Activated T-cell treated with anti-CD3 and anti-CD28 coated beads, Interleukin-2, amount 50 U/mL, for 48 hours (primary cell): ENCODE results near the gene JMJD1C.

ENCODE experiments used
- DNase-seq, 2 experiments: peaks; one replicate each; pipeline ENCODE4 v3.0.0-alpha.2; 2020

JMJD1C gene

DNA sequence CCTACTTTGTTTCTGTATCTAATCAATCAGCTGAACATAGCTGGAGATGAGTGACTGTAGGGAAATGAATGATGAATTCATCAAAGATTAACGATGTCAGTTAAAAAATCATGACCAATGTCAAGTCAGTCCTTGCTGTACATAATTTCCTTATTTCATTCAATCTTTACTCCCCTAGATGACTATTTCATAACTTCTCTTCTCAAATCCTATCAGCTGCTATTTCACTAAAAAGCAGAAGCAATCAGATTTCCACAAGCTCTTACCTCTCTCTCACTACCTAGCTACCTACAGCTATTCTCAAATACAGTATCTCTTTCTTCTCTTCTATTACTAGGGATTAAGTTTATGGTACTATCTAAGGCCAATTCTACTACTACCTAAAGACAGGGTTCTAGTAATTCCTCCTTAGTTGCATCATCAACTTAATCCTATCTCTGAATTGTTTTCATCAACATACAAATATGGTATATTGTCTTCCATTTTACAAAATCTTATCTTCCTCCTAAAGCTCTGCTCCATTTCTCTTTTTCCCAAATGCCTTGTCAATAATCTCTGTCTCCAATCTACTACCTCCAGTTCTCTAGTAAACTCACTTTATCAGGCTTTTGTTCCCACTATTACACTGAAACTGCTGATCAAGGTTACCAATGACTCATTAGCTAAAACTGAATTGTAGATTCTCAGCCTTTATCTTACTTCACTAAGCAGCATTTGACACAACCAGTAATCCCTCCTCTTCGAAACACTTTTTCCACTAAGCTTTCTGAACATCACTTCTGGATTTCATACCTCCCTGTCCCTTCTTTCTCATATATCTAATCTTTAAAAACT is 28.4 kb downstream of the JMJD1C start:
- no peak for DNase-seq

DNA sequence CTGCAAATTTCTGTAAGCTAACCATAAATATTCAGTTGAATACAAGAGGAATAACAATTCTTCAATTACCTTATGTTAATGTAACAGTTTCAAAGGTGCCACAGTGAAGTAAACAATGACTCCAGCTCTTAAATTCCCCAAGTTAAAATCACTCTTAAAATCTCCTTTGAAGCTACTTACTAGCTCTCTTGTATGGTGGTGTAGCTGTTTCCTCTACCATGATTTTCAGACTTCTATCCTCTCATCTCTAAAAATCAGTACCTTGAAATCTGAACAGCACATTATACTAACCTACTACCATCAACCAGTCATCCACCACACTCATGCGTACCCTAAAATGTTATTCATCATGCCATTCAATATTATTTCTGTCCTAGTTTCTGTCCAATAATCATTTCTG is 29.6 kb downstream of the JMJD1C start:
- no peak for DNase-seq

- DNase-seq = no peak
Measured at GRCh38 chr10:63434866-63435854, 30.6 kb downstream of the JMJD1C start.

DNA sequence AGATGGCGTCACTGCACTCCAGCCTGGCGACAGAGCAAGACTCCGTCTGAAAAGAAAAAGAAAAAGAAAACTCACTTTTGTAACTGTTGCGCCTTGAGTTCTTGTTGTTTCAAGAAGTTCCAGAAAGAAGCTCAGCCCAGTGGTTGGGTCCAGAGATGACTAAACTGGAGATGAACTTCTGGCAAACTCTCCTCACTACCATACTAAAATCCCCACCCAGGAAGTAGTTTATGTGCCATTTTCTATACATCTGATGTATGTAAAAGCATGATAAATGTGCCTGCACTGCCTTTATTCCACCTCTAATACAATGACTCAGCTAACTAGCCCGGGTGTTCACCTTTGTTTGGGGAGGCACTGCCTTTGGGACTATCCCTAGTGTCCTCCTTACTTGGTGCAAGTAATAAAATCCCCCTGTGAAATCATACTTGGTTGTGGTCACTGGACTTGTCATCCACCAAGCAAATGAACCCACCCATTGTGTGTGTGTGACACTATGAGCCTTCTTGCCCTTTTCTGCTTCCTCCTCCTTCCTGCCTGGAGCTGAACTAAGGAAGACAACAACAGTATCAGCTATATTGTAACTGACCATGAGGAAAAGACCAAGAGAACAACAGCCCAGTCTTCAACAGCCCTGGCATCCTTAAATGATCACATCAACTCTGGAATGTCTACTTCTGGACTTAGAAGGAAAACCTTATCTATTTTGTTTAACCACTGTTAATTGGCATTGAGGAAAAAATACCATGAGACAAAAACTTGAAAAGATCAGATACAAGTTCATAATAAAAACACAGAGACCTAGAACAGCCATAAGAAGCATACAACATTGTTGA is 33.6 kb downstream of the JMJD1C start:
- no peak for DNase-seq

GRCh38 chr10:63430999-63431356 is 34.8 kb downstream of the JMJD1C start:
- DNase-seq = no peak

- DNase-seq = no peak
Measured at GRCh38 chr10:63430091-63430998, 35.4 kb downstream of the JMJD1C start.

GRCh38 chr10:63429281-63429680 is 36.5 kb downstream of the JMJD1C start:
- DNase-seq = no peak

DNA sequence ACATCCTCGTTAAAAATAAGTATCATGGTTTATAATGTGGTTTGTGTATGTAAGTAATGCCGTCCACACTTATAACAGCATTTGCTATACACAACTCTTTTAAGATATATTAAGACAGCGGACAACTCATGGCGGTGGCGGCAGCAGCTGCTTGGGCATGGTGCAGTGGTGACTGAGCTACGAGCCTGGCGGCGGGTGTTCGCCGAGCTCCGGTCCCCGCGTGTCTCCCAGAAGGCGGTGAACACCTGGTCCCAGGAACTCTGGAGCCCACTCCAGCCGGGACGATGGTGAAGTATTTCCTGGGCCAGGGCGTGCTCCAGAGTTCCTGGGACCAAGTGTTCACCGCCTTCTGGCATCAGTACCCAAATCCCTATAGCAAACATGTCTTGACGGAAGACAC is 38.8 kb downstream of the JMJD1C start:
- DNase-seq = no peak

DNA sequence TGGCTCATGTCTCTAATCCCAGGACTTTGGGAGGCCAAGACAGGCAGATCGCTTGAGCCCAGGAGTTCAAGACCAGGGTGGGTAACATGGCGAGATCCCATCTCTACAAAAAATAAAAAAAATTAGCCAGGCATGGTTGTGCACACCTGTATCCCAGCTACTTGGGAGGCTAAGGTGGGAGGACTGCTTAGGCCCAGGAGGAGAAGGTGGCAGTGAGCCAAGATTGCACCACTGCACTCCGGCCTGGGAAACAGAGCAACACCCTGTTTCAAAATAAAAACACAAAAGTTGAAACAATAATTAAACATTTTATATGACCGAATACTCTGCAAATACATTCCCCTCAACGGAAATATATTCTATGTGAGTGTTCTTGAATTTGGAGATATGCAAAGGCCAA is 40.3 kb downstream of the JMJD1C start:
- no peak for DNase-seq

- no peak for DNase-seq
Measured at GRCh38 chr10:63424576-63424975, 41.2 kb downstream of the JMJD1C start.

DNA sequence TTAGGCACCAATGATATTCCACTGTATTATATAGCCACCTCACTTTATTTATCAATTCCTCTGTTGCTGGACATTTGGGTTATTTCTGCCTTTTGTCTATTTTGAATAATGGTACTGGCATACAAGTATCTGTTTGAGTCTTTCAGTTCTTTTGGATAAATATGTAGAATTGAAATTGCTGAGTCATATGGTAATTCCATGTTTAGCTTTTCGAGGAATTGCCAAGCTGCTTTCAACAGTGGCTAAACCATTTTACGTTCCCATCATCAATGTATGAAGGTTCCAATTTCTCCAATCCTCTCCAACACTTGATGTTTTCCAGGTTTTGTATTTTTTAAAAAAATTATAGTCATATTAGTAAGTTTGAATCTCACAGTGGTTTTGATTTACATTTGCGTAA is 42.3 kb downstream of the JMJD1C start:
- DNase-seq = no peak

- DNase-seq = no peak
Measured at GRCh38 chr10:63421591-63421990, 44.2 kb downstream of the JMJD1C start.

DNA sequence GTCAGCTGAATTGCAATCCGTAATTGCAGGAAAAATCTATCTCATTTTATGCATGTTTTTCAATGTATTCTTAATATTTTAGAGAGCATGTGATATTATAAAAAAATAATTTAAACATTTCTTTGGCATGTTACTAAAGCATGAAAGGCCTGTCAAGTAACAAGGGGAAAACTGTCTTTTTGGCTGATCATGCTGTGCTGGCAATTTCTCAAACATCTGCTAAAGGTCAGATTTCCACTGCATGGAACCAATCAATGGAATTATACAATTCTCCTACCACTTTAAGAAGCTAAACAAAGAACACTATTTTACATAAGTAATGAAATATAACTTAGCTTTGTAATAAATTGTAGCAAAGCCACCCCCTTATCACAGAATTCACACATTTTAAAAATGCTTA is 49.4 kb downstream of the JMJD1C start:
- no peak for DNase-seq

- DNase-seq = no peak
Measured at GRCh38 chr10:63415640-63416244, 50.0 kb downstream of the JMJD1C start.

GRCh38 chr10:63414481-63415260 is 51.1 kb downstream of the JMJD1C start:
- DNase-seq = no peak

- no peak for DNase-seq
Measured at GRCh38 chr10:63413429-63413828, 52.3 kb downstream of the JMJD1C start.

DNA sequence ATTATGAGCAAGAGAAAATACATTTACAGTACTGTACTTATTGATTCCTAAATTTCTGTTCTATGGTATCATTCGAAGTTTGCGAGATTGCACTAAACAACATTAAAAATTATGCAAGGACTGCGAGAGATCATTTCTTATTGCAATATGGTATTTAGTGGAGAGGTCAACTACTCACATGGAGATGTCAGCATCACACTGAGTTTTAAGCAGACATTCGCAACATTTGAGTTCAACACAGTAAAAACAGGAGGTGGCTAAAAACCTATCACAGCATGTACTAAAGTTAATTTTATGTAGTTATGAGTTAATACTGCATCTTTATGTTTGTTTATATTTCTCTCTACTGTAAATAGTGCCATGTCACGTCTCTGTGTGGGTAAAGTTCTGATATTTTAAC is 53.5 kb downstream of the JMJD1C start:
- no peak for DNase-seq

DNA sequence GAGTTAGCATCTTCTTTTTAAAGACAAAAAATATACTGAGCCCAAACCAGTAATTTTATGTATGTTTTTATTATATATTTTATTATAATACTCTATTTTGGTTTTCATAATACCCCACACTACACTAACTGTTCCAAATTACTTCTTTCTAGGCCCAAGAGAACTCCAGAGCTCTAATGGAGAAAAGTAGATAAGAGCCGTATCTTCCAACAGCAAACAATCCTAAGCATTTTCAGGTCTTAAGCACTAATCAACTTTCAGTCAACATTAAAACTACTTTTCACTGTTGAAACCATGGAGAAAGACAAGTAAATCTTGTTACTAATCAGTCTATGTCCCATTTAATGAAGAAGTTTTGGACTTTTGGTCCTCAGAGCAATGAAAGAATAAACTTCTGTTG is 55.1 kb downstream of the JMJD1C start:
- no peak for DNase-seq

DNA sequence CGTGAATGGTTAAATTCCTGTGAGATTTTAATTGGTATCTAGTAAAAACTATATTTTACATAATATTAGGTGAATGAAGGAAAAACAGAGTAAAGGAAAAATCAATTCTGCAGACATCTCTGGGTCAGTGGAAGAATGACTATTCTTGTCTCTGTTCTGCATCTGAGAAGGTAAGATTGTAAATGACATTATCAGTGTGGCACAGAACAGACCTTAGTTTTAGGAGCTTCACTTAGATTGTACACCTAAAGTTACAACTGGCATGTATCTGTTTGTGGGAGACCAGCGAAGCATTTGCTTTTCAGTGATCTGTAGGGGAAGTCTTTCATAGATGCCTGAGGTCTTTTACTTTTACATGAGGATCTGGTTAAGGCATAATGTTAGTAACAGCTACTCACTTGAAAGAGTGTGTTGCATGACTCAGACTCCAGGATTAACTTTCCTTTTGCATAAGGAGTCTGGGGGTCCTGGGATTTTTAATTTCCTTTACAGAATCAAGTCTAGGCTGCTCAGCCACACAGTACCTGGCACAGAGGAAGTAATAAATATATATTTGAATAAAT is 56.2 kb downstream of the JMJD1C start:
- no peak for DNase-seq

DNA sequence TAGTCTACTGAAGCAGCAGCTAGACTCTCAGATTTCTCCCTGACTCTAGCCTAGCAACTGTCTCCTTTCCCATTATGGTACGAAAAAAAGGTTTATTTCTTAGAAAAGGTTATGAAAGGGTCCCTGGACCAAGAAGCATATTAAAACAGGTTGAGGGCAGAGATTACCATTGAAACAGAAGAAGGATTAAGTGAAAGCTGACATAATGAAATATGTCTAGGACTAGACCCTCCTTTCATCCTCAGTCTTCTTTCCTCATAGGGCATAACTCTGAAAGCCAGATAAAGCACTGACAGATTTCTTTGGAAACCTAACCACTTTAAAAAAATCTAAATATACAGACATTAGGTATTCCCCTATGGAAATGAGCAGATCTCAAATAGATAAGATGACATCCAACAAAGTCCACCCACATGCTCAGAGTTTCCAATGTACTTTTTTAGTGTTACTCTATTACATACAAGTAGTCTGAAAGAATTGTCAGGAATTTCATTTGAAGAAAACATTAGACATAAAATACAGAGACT is 58.6 kb downstream of the JMJD1C start:
- no peak for DNase-seq
